HG02840 (cell line): ENCODE results near the gene PXT1.

Source experiments
- ATAC-seq: cut with Tn5 transposase; IDR thresholded peaks from one replicate; pipeline ENCODE4 v1.9.1; 2021; ENCODE audit warnings: mild to moderate bottlenecking, moderate library complexity, moderate number of reproducible peaks; ENCODE audit not compliant: unreplicated experiment, low FRiP score

Gene PXT1

DNA sequence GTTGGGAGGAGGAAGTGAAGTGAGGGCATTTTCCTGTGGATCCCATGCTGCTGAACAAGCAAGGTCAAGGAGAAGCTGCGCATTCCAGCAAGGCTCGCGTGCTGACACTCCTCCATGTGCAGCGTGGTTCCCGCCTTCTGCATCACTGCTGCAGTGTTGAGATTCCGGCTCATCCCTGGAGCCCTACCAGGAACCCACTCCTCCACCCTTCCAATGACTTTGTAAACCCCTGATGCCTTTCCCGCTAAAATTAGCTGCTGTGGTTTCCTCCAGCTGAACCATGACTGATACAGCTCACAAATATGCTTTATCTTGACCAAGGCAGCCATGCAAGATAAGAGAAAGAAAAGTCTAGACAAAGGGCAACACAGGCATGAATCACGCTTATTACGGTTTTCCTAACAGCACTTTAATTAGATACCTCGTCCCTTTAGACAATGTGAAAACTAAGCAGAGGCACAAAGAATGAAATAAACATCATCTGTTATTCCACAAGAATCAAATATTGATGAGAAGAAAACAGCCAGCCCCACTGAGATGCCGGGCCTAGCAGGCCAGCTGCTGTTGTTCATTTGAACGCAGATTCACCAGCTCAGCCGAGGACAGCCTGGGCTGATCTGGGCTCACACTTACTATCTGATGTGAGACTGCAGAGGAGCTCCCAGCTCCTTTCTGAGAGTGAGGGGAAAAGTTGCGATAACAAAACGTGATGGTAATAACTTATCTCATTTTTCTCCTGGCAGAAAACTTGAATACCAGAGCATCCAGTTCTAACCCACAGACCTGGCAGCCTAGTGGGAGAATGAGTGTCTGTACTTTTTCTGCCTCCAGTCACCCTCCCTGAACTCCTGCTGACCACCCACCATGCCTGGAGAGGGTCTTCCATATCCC lies 91.7 kb downstream of the PXT1 start:
- ATAC-seq: no peak

DNA sequence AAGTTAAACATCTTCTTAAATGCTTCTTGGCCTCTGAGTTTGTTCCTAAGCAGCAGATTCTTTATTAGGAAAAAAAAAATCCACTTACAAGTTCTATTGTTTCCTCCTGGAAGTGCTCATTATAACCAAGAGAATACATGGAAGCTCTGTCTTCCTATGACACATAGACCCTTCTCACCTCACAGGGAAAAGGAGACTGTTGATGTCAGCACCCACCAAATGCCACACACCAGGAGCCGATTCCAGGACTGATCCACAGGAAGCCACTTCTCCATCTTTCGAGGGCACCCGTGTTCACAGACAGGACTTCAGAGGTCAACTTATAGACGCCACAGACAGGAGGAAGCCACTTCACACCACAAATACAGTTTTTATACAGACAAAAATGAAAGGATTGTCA lies 92.6 kb downstream of the PXT1 start:
- no peak for ATAC-seq

DNA sequence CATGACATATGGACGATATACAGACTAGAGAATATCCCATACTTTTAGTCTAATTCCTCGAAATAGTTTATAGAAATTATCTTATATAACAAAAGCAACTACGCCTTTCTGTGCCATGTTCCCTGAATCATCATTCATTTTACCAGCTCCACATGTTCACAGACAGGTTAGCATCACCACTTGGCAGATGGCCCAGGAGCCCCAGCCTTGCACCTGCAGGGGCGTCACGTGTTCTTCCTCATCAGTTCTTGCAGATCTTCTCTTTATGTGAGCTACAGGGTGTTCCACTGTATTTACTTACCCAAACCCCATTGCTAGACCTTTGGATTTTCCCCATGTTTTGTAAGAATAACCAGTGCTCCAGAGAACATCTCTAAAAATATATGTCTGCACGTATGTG lies 93.4 kb downstream of the PXT1 start:
- ATAC-seq: no peak

DNA sequence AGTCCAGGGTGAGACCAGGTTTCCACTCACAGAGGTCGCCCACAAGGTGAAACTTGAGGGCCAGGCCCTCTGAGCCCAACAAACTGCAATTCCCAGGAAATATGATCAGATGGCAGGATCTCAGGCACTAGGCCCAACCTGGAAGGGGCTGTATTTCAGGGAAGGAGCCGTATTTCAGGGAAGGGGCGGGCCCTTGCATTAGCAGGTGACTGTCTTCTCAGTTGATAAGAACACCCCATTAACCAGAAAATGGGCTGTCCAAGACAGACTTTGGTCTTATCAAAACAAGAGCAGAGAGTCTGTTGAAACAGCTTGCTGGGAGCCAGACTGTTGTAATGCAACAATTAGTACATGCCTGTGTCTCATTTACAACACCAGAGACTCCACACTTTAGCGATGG lies 95.0 kb downstream of the PXT1 start:
- no peak for ATAC-seq

DNA sequence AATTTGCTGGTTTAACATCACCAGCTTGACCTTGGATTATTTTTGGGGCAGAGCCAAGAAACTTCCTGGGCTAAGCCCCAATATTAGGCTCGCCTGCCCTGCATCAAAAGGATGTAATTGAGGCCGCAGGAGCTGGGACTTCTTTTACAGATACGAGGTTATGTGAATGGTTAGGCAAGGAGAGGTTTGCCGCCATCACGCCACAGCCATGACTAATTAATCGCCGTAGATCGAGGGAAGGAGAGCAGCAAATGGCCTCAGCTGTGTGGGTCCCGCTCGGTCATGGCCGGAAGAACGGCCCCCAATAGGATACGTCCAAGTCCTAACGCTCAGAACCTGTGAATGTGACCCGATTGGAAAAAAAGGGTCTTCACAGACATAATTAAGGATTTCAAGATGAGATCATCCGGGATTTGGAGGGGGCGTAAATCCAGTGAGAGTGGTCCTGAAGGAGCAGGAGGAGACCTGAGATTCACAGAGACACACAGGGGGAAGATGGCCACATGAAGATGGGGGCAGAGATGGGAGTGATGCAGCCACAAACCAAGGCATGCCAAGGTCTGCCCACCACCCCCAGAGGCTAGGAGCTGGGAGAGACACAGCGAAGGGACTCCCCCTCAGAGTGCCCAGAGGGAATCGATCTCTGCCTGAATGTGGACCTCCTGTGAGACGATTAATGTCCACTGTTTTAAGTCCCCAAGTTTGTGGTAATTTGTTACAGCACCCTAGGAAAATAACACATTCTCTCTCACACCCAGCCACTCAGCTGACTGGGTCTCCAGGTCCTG lies 96.0 kb downstream of the PXT1 start:
- ATAC-seq: no peak

DNA sequence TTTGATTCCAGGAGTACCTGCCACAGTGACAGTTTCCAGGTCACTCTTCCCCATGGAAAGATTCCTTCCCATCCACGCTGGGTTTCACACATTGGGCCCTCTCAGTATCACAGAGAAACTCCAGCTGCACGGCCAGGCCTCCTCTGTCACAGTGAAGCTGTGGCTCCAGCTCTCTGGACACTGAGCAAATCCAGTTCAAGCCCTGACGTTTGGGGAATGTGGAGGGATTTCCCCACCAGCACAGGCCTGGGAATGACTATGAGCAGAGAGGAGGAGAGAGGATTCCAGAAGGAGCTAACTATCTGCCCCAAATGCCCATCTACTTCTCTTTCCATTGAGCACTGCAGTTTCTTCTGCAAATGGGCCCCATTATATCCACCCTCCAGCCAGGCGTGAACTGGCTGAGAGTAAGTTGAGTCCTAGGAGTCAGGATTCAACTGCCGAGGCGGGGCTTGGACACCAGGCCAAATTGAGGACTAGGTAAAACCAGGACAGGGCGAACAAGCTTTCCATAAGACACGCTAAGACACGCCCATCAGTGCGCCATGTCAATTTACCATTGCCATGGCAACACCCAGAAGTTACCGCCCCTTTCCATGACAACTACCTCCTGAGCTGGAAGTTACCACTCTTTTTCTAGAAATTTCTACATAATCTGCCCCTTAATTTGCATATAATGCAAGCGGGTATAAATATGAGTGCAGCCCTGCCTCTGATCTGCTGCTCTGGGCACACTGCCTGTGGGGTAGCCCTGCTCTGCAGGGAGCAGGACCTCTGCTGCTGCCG lies 96.8 kb downstream of the PXT1 start:
- ATAC-seq: no peak

DNA sequence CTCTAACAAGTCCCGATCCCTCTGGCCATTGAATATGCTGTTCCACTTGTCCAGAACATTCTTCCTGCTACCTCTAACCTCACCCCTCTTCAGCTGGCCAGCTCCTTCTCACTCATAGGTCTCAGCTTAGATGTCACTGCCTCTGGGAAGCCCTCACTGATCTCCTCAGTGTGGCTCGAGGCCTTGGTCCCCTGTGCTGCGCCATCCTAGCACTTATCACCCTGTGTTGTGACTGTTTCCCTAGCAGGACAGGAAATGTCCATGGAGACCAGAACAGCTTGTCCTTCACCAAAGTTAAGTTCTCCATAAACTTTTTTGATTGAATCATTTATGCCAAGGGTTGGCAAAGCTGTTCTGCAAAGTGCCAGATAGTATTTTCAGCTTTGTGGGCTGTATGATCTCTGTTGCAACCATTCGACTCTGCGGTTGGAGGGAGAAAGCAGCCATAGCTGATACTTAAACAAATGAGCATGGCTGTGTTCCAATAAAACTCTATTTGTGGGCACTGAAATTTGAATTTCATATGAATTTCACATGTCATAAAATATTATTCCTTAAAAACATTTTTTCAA lies 99.5 kb downstream of the PXT1 start:
- no peak for ATAC-seq

DNA sequence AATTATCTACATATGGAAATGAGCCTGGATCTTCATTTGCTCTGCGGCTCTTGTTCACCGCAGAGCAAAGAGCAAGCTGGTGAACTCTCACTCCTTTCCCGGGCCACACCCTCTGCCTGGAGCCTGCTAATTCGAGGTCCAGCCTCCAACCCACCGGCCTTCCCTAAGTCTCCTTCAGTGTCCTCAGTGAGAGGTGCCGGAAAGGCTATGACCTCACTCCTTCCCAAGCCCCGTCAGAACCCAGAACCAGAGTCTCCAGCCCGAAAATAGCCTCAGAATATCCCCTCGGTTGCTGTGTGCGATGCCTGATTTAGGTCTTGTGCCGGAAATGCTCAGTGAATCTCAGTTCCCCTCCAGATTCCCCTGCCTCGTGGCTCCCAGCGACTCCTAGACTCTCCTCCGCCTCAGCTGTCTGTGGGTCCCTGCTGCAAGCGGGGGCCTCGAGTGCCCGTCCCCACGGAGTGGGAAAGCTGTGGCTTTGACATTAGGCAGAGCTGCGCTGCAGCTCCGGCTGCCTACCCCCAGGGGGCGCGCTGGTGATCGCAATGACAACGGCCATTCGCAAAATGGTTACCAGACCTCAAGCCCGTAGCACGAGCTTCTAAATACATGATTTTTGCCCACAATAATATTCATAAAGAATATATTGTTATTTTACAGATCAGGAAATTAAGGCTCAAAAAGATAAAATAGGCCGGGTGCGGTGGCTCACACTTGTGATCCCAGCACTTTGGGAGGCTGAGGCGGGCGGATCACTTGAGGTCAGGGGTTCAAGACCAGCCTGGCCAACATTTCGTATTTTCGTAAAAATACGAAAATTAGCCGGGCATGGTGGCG lies 101.8 kb downstream of the PXT1 start:
- ATAC-seq: no peak
